ENCODE data around the gene RBM20.

The RBM20 gene

GRCh38 chr10:110837418-110838171 is 193.5 kb downstream of the RBM20 start:
- no peak for DNase-seq (ENCODE audit: low read depth)

- no peak for DNase-seq (ENCODE audit: low read depth)
Measured at GRCh38 chr10:110840225-110840922, 196.2 kb downstream of the RBM20 start.

- DNase-seq (ENCODE audit: low read depth), result no peak
Measured at GRCh38 chr10:110840923-110841428, 196.8 kb downstream of the RBM20 start.

GRCh38 chr10:110841767-110842267 is 197.7 kb downstream of the RBM20 start:
- DNase-seq (ENCODE audit: low read depth), result no peak

GRCh38 chr10:110842326-110842904 is 198.3 kb downstream of the RBM20 start:
- no peak for DNase-seq (ENCODE audit: low read depth)

GRCh38 chr10:110843031-110843430 is 198.9 kb downstream of the RBM20 start:
- DNase-seq (ENCODE audit: low read depth), result no peak

GRCh38 chr10:110843796-110844616 is 199.9 kb downstream of the RBM20 start:
- DNase-seq (ENCODE audit: low read depth), result no peak

GRCh38 chr10:110844617-110844881 is 200.4 kb downstream of the RBM20 start:
- no peak for DNase-seq (ENCODE audit: low read depth)

GRCh38 chr10:110845192-110845755 is 201.1 kb downstream of the RBM20 start:
- no peak for DNase-seq (ENCODE audit: low read depth)

GRCh38 chr10:110845756-110846620 is 201.9 kb downstream of the RBM20 start:
- DNase-seq (ENCODE audit: low read depth), result no peak

GRCh38 chr10:110847374-110847773 is 203.2 kb downstream of the RBM20 start:
- no peak for DNase-seq (ENCODE audit: low read depth)

GRCh38 chr10:110848106-110848505 is 204.0 kb downstream of the RBM20 start:
- no peak for DNase-seq (ENCODE audit: low read depth)

GRCh38 chr10:110850099-110850498 is 206.0 kb downstream of the RBM20 start:
- no peak for DNase-seq (ENCODE audit: low read depth)

- no peak for DNase-seq (ENCODE audit: low read depth)
Measured at GRCh38 chr10:110851020-110851612, 207.0 kb downstream of the RBM20 start.

GRCh38 chr10:110852255-110852896 is 208.2 kb downstream of the RBM20 start:
- DNase-seq (ENCODE audit: low read depth), result no peak

GRCh38 chr10:110852947-110853346 is 208.8 kb downstream of the RBM20 start:
- DNase-seq (ENCODE audit: low read depth), result no peak

GRCh38 chr10:110853921-110854605 is 209.9 kb downstream of the RBM20 start:
- DNase-seq (ENCODE audit: low read depth), result no peak

GRCh38 chr10:110857265-110858171 is 213.4 kb downstream of the RBM20 start:
- no peak for DNase-seq (ENCODE audit: low read depth)

Measured in non-pigmented ciliary epithelial cell (primary cell).